HepG2 (cell line): ENCODE results near the gene MICALL2. TPM values are rescaled to one million over a fixed set of nuclear protein-coding genes. Genes with fewer than 3 reads are reported as not detected.

ENCODE experiments used
- ATAC-seq: fragments of 200-7000 bp; cut with Tn5 transposase; 3 replicates; pipeline ENCODE4 v1.9.1; 2020; ENCODE audit warnings: mild to moderate bottlenecking, moderate library complexity
- BruUV-seq: library from RNA; stranded (reverse); fragments of 400-500 nt; replicated peaks from 2 replicates; lab custom pipeline; 2021; lab: Mats Ljungman, UMichigan
- CTCF ChIA-PET: fragments of 300-600 bp; formaldehyde crosslinking; extraction: SDS; loops from one replicate; lab custom pipeline; 2021; ENCODE audit warnings: low total read pairs, inconsistent platforms, low intra/inter-chr PET ratio; lab: Yijun Ruan, JAX
- POLR2A ChIA-PET: fragments of 350-600 bp; sonication (Branson Sonifier 250); formaldehyde crosslinking; loops from one replicate; lab custom pipeline; 2020; ENCODE audit warnings: antibody characterized with exemption, inconsistent platforms; lab: Yijun Ruan, JAX
- DNase-seq: peaks from one replicate; pipeline ENCODE4 v3.0.0-alpha.2; 2015; ENCODE audit warnings: low spot score
- FAIRE-seq: peaks from 3 replicates; lab custom pipeline; 2011; peaks lifted over from hg19 to GRCh38; lab: Jason Lieb, UNC
- H2AFZ ChIP-seq: one replicate; pipeline ENCODE4 v1.6.1; 2011; ENCODE audit warnings: low read length, inconsistent platforms
- H3K27ac ChIP-seq: fragments of 300-600 bp; 3 replicates; pipeline ENCODE4 v1.8.0; 2011; ENCODE audit warnings: mixed run types, mild to moderate bottlenecking, mixed read lengths, low read length, inconsistent platforms; ENCODE audit not compliant: insufficient read depth; ENCODE audit errors: extremely low read length
- H3K27me3 ChIP-seq, 2 experiments: fragments of 200-600 bp in 1 of 2; 2 replicates in 1 of 2; 3 replicates in 1 of 2; pipeline versions ENCODE4 v1.6.0 to v1.8.0; 2011; ENCODE audit warnings: low read length in 2 of 2, mild to moderate bottlenecking in 2 of 2, moderate library complexity in 2 of 2, inconsistent platforms in 1 of 2; ENCODE audit not compliant: insufficient read depth in 2 of 2, control insufficient read depth in 1 of 2
- H3K36me3 ChIP-seq, 2 experiments: fragments of 200-600 bp in 1 of 2; replicated peaks in 1 of 2; 2 replicates in 1 of 2; 3 replicates in 1 of 2; pipeline versions ENCODE4 v1.5.1 to v1.8.0; 2011; ENCODE audit warnings: low read length in 2 of 2, inconsistent platforms in 1 of 2; ENCODE audit not compliant: insufficient read depth in 2 of 2, control insufficient read depth in 1 of 2
- H3K4me1 ChIP-seq: 2 replicates; pipeline ENCODE4 v1.5.1; 2012; ENCODE audit warnings: low read length, inconsistent platforms; ENCODE audit not compliant: insufficient read depth
- H3K4me2 ChIP-seq: 2 replicates; pipeline ENCODE4 v1.6.0; 2011; ENCODE audit warnings: low read depth, low read length, inconsistent platforms
- H3K4me3 ChIP-seq, 3 experiments: fragments of 200-600 bp in 1 of 3; sonication (generic), shearing (Covaris generic) in 1 of 3; replicated peaks in 1 of 3; 2 replicates each; pipeline ENCODE4 v1.5.1; 2011 to 2016; ENCODE audit warnings: low read length in 3 of 3, inconsistent platforms in 2 of 3, low read depth in 2 of 3, mild to moderate bottlenecking in 2 of 3, control low read depth in 1 of 3, mixed read lengths in 1 of 3; ENCODE audit not compliant: insufficient read depth in 1 of 3
- H3K79me2 ChIP-seq: one replicate; pipeline ENCODE4 v1.6.1; 2011; ENCODE audit warnings: low read length, inconsistent platforms; ENCODE audit not compliant: insufficient read depth
- H3K9ac ChIP-seq: 2 replicates; pipeline ENCODE4 v1.6.0; 2011; ENCODE audit warnings: mild to moderate bottlenecking, low read depth, low read length, inconsistent platforms; ENCODE audit not compliant: insufficient read depth
- H3K9me3 ChIP-seq: 2 replicates; pipeline ENCODE4 v1.5.1; 2012; ENCODE audit warnings: mild to moderate bottlenecking, low read length
- H4K20me1 ChIP-seq: 2 replicates; pipeline ENCODE4 v1.6.0; 2011; ENCODE audit warnings: inconsistent platforms, mild to moderate bottlenecking, low read length, moderate library complexity; ENCODE audit not compliant: insufficient read depth
- AGO2 ChIP-seq: fragments of 200-400 bp; formaldehyde crosslinking; optimal IDR thresholded peaks from 2 replicates; pipeline ENCODE3; 2017; ENCODE audit warnings: mild to moderate bottlenecking, low read depth, low read length, moderate library complexity
- NAIF1 ChIP-seq: sonication (generic); formaldehyde crosslinking; IDR thresholded peaks from 2 replicates; pipeline ENCODE4 v1.5.0; 2020; ENCODE audit warnings: mild to moderate bottlenecking, missing genetic modification reagents, borderline replicate concordance
- NFRKB ChIP-seq: fragments of 450-650 bp; IDR thresholded peaks from 2 replicates; pipeline ENCODE4 v1.6.1; 2017
- ZNF33A ChIP-seq: sonication (generic); formaldehyde crosslinking; IDR thresholded peaks from 2 replicates; pipeline ENCODE4 v1.5.1; 2020; ENCODE audit warnings: missing genetic modification reagents, mild to moderate bottlenecking, moderate library complexity, borderline replicate concordance
- ZNF431 ChIP-seq: sonication (generic); formaldehyde crosslinking; IDR thresholded peaks from 2 replicates; pipeline ENCODE4 v1.9.0; 2022; ENCODE audit warnings: missing genetic modification reagents, low read depth, mild to moderate bottlenecking, borderline replicate concordance
- WGBS: methylation state at CpG from one replicate; pipeline ENCODE4 v1.1.6; 2017; ENCODE audit warnings: low lambda C conversion rate; 5-methylcytosine and 5-hydroxymethylcytosine counted together
- in situ Hi-C: cut with HindIII; loops from 2 replicates; pipeline ENCODE4 v1.10.0; 2017; ENCODE audit warnings: low pct_unique_long_range_greater_than_20kb; ENCODE audit not compliant: extremely low pct_ligation_motif_present
- intact Hi-C: fragments of 100-400 bp; cut with micrococcal nuclease; formaldehyde crosslinking; loops from one replicate; pipeline ENCODE4 v1.10.0; 2022; ENCODE audit not compliant: unreplicated experiment
- polyA plus RNA-seq, 8 experiments: library from polyadenylated mRNA; depleted of rRNA in 3 of 8; stranded (reverse) in 7 of 8; unstranded in 1 of 8; fragments of >200 nt; fragmentation: Illumina TruSeq in 4 of 8; extraction: Trizol in 4 of 8; gene quantifications; 2 replicates each; pipeline versions ENCODE4 v1.2.1 to v1.2.3, GENCODE V29; 2011 to 2016; ENCODE audit warnings: low read depth in 4 of 8, missing spikeins in 1 of 8, mixed read lengths in 1 of 8; ENCODE audit not compliant: insufficient read depth in 1 of 8
- total RNA-seq, 5 experiments: library from RNA; depleted of rRNA; stranded (reverse); fragments of >200 nt; fragmentation: Illumina TruSeq; extraction: Trizol; gene quantifications; 2 replicates each; pipeline ENCODE4 v1.2.3, GENCODE V29; 2016; ENCODE audit warnings: low read depth in 1 of 5

The MICALL2 gene
- total and polyA plus RNA-seq, 2 of the 13 experiments (the other 11 are each of a cell fraction or from before 2014, with no cell fraction given) = 5.8 to 12.4 TPM

GRCh38 chr7:1479287-1479686 is 20.0 kb upstream of the MICALL2 start:
- no peaks in the 10 kb centered on the region for H3K79me2 ChIP-seq
- no peak for TF ChIP-seq ZNF431 (CRISPR knock-in tag)
- TF ChIP-seq AGO2 = peak; percentile 30
- TF ChIP-seq NAIF1 (CRISPR knock-in tag) = no peak
- intact Hi-C loops (no loop called here), in situ Hi-C loops (no loop called here)
- H3K27me3 ChIP-seq = no peaks in the 10 kb centered on the region
- CTCF ChIA-PET = no interaction called here
- BruUV-seq = no TSS peak
- POLR2A ChIA-PET = no interaction called here
- ATAC-seq (no peak), DNase-seq (no peak), FAIRE-seq (no peak)
- no peak overlapping the region for H3K9ac ChIP-seq
- H2AFZ ChIP-seq = no peak overlapping the region
- H3K9me3 ChIP-seq = no peaks in the 10 kb centered on the region
- no peak overlapping the region for H3K4me2 ChIP-seq
- no peaks in the 10 kb centered on the region for H3K4me1 ChIP-seq
- H4K20me1 ChIP-seq = no peaks in the 10 kb centered on the region
- WGBS = 100% methylated on average over 17 of the region's 24 CpGs
- no peak overlapping the region for H3K27ac ChIP-seq
- H3K4me3 ChIP-seq = no peak overlapping the region
- H3K36me3 ChIP-seq = peaks cover 15 to 17% of the 10 kb centered on the region in 2 experiments; a peak in 4 of 5 replicates

GRCh38 chr7:1478480-1478879 is 19.2 kb upstream of the MICALL2 start:
- no peak overlapping the region for H2AFZ ChIP-seq
- ChIA-PET POLR2A (interaction anchor here (1.3 kb wide), 1 partner anchor 20 kb away, joined by 3 read pairs; no protein-coding TSS in a partner anchor), CTCF (no interaction called here)
- no peaks in the 10 kb centered on the region for H3K9me3 ChIP-seq
- intact Hi-C loops = no loop called here
- in situ Hi-C loops = no loop called here
- H3K79me2 ChIP-seq = no peaks in the 10 kb centered on the region
- H3K4me3 ChIP-seq = no peak overlapping the region
- no peak overlapping the region for H3K9ac ChIP-seq
- DNase-seq (no peak), ATAC-seq (no peak), FAIRE-seq (no peak)
- H3K27ac ChIP-seq = no peak overlapping the region
- WGBS = 100% methylated on average over 3 of the region's 19 CpGs
- H3K4me1 ChIP-seq = no peaks in the 10 kb centered on the region
- H3K36me3 ChIP-seq = peaks cover 11 to 17% of the 10 kb centered on the region in 2 experiments; a peak in 4 of 5 replicates
- H4K20me1 ChIP-seq = no peaks in the 10 kb centered on the region
- TF ChIP-seq NFRKB (no peak), ZNF33A (CRISPR knock-in tag) (no peak)
- H3K27me3 ChIP-seq = no peaks in the 10 kb centered on the region
- H3K4me2 ChIP-seq = no peak overlapping the region
- no TSS peak for BruUV-seq
